Muscle layer of colon (tissue), 2 donors: Measurements from ENCODE around the gene TBC1D7.
"Not testable (repeated sequence)": the region's sequence is repeated elsewhere in the genome, so short reads cannot be mapped to it uniquely, and the experiment has no call there.

Experiments
- H3K27ac ChIP-seq: one replicate; pipeline ENCODE4 v1.7.0; 2013; ENCODE audit warnings: low read depth, mild to moderate bottlenecking, low read length, moderate library complexity
- H3K27me3 ChIP-seq, 2 donors: one replicate each; pipeline ENCODE4 v1.7.0; 2013; ENCODE audit warnings: low read length in 2 of 2, mild to moderate bottlenecking in 2 of 2; ENCODE audit not compliant: insufficient read depth in 2 of 2, control insufficient read depth in 1 of 2
- H3K36me3 ChIP-seq: one replicate; pipeline ENCODE4 v1.7.0; 2013; ENCODE audit warnings: mild to moderate bottlenecking, low read length; ENCODE audit not compliant: insufficient read depth
- H3K4me1 ChIP-seq: one replicate; pipeline ENCODE4 v1.7.0; 2013; ENCODE audit warnings: mild to moderate bottlenecking, low read length; ENCODE audit not compliant: insufficient read depth
- H3K4me3 ChIP-seq, 2 donors: one replicate each; pipeline ENCODE4 v1.7.0; 2013; ENCODE audit warnings: low read length in 2 of 2, low read depth in 1 of 2, mild to moderate bottlenecking in 1 of 2, moderate library complexity in 1 of 2
- H3K9ac ChIP-seq: one replicate; pipeline ENCODE4 v1.7.0; 2013; ENCODE audit warnings: low read length
- H3K9me3 ChIP-seq: one replicate; pipeline ENCODE4 v1.7.0; 2013; ENCODE audit warnings: mild to moderate bottlenecking, low read length
- donor health status: abdominal sarcoma.
- donor health status: Adenocarcinoma of cecum.

The TBC1D7 gene

DNA sequence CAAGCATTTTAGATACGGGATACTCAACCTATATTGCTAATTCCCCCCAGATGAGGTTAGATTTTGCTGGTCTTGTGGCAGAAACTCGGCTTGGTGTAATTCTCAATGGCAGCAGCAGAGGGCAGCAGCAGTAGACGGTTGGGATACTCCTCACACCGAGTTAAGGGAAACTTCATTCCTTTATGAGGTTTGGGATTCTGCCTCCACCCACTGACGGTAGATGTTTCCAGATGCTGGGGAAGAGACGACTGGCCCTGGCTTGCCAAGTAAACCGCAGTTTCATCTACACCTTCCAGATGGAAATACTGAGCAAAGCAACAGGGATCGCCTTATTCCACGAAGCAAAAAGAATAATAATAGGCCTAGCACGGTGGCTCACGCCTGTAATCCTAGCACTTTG is 8.2 kb upstream of the TBC1D7 start:
- Histone ChIP-seq H3K4me3 (no peak overlapping the region), H3K4me1 (no peaks in the 10 kb centered on the region), H3K9me3 (no peaks in the 10 kb centered on the region), H3K36me3 (no peaks in the 10 kb centered on the region), H3K27me3 (no peaks in the 10 kb centered on the region), H3K27ac (no peak overlapping the region), H3K9ac (no peak overlapping the region)

DNA sequence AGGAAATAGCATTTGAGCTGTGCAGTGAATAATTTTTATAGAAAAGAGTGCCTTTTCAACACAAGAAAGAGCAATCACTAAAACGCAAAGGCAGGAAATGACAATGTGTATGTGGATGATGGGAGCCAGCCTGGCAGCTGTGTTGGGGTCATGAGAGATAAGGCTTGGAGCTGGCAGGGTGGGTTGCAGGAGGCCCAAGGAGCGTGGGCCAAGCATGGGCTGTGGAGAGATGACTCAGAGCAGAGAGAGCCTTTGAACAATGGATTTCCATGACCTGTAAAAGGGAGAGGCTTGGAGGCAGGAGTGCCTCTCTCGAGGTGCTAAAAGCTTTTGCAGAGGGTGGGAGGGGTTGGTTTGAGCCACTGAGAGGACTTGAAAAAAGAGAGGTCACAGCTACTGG is 6.6 kb upstream of the TBC1D7 start:
- Histone ChIP-seq H3K4me3 (no peak overlapping the region), H3K27ac (no peak overlapping the region), H3K9me3 (no peaks in the 10 kb centered on the region), H3K27me3 (no peaks in the 10 kb centered on the region), H3K4me1 (no peaks in the 10 kb centered on the region), H3K9ac (no peak overlapping the region), H3K36me3 (no peaks in the 10 kb centered on the region)

GRCh38 chr6:13332349-13332706 is 4.0 kb upstream of the TBC1D7 start:
- Histone ChIP-seq H3K4me1 (peaks cover 11% of the 10 kb centered on the region), H3K27ac (no peak overlapping the region), H3K27me3 (no peaks in the 10 kb centered on the region), H3K36me3 (no peaks in the 10 kb centered on the region), H3K9me3 (no peaks in the 10 kb centered on the region), H3K4me3 (no peak overlapping the region), H3K9ac (no peak overlapping the region)

- no peak overlapping the region for H3K4me3 ChIP-seq
- no peaks in the 10 kb centered on the region for H3K27me3 ChIP-seq
- H3K4me1 ChIP-seq, result peaks cover 15% of the 10 kb centered on the region
- no peaks in the 10 kb centered on the region for H3K9me3 ChIP-seq
- no peak overlapping the region for H3K9ac ChIP-seq
- no peaks in the 10 kb centered on the region for H3K36me3 ChIP-seq
- no peak overlapping the region for H3K27ac ChIP-seq
Measured at GRCh38 chr6:13331516-13332348, 3.4 kb upstream of the TBC1D7 start.

DNA sequence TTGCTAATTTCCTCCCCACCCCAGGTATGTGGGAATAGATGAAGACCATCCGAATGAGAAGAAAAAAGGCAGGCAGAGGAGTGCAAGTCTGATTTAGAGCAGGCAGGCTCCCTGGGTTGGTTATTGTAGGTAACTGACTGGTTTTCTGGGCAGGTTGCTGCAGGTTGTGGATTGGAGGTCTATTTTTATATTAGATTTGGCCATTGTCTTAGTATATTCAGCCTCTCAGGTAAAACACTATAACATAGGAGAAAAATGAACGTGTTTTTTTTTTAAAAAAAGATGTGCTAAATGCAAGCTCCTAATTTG is 492 bp upstream of the TBC1D7 start:
- H3K27ac ChIP-seq, result peak overlapping the region; percentile 74
- H3K27me3 ChIP-seq, result no peaks in the 10 kb centered on the region
- peak overlapping the region; percentile 46 for H3K9ac ChIP-seq
- peak overlapping the region; percentile 69 to 86 for H3K4me3 ChIP-seq
- peaks cover 3% of the 10 kb centered on the region for H3K36me3 ChIP-seq
- peaks cover 16% of the 10 kb centered on the region for H3K4me1 ChIP-seq
- H3K9me3 ChIP-seq, result no peaks in the 10 kb centered on the region

- peaks cover 16% of the 10 kb centered on the region for H3K4me1 ChIP-seq
- H3K27me3 ChIP-seq, result no peaks in the 10 kb centered on the region
- peak overlapping the region; percentile 74 for H3K27ac ChIP-seq
- H3K9ac ChIP-seq, result peak overlapping the region; percentile 47
- H3K9me3 ChIP-seq, result no peaks in the 10 kb centered on the region
- peak overlapping the region; percentile 72 to 86 for H3K4me3 ChIP-seq
- peaks cover 9% of the 10 kb centered on the region for H3K36me3 ChIP-seq
Measured at GRCh38 chr6:13327691-13328075, 654 bp downstream of the TBC1D7 start.

GRCh38 chr6:13326031-13326586 is 2.2 kb downstream of the TBC1D7 start:
- Histone ChIP-seq H3K36me3 (peaks cover 13% of the 10 kb centered on the region), H3K4me1 (peaks cover 16% of the 10 kb centered on the region)
- H3K9me3 ChIP-seq, H3K27me3 ChIP-seq, H3K9ac ChIP-seq, H3K27ac ChIP-seq, H3K4me3 ChIP-seq: not testable (repeated sequence)

GRCh38 chr6:13319891-13320564 is 8.3 kb downstream of the TBC1D7 start:
- Histone ChIP-seq H3K4me3 (no peak overlapping the region), H3K4me1 (no peaks in the 10 kb centered on the region), H3K9ac (no peak overlapping the region), H3K27me3 (no peaks in the 10 kb centered on the region), H3K27ac (no peak overlapping the region), H3K9me3 (no peaks in the 10 kb centered on the region), H3K36me3 (peaks cover 49% of the 10 kb centered on the region)

DNA sequence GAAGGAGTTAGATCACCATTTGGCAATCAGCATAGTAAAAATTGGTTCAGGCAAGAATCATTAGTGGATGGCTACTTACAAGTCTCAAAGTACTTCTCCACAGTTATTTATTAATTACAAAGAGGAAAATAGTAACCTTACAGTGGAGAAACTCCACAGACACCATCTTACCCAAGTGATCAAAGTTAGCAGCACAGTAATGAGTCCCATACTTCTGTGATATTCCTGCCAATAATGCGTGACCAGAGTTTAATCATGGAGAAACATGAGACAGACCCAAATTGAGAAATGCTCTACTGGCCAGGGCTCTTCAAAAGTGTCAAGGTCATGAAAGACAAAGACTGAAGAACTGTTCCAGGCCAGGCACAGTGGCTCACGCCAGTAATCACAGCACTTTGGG is 9.5 kb downstream of the TBC1D7 start:
- no peaks in the 10 kb centered on the region for H3K4me1 ChIP-seq
- no peak overlapping the region for H3K4me3 ChIP-seq
- H3K27ac ChIP-seq, result no peak overlapping the region
- H3K9me3 ChIP-seq, result no peaks in the 10 kb centered on the region
- H3K27me3 ChIP-seq, result no peaks in the 10 kb centered on the region
- H3K36me3 ChIP-seq, result peaks cover 49% of the 10 kb centered on the region
- no peak overlapping the region for H3K9ac ChIP-seq

DNA sequence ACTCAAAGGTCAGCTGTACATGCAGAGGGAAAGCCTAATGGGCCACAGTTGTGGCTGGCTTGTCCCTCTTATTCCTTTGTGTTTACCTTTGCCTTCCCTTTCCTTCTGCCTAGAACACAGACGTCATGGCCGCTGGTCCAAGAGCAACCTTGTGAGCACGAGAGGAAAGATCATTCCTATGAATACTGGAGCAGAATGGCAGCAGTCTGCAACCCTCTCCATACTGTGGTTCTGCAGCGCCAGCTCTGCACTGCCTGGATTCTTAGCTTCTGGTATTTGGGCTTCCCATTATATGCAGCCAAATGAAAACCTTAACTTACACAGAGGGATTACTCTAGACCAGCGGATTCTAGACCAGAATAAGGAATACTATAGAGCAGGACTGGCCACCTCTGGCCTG is 12.4 kb downstream of the TBC1D7 start:
- no peaks in the 10 kb centered on the region for H3K27me3 ChIP-seq
- no peak overlapping the region for H3K4me3 ChIP-seq
- H3K4me1 ChIP-seq, result no peaks in the 10 kb centered on the region
- no peaks in the 10 kb centered on the region for H3K9me3 ChIP-seq
- no peak overlapping the region for H3K9ac ChIP-seq
- peaks cover 42% of the 10 kb centered on the region for H3K36me3 ChIP-seq
- no peak overlapping the region for H3K27ac ChIP-seq

DNA sequence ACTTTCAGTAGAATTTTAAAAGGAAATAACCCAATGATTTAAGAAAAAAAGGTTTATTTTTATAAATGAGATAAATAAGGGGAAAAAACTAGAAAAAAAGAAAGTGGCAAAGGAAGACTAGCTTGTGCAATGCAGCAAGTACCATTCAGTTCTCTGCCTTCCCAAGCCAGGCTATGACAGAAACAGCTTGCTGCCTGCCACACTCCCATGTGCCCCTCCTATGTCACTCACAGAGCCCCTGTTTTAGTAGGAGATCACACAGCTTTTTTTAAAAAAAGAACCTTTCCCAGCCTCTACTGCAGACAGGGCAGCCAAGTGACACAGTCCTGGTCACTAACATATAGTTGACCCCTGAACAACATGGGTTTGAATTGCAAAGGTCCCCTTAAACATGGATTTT is 13.5 kb downstream of the TBC1D7 start:
- Histone ChIP-seq H3K36me3 (peaks cover 33% of the 10 kb centered on the region), H3K27me3 (no peaks in the 10 kb centered on the region), H3K27ac (no peak overlapping the region), H3K4me3 (no peak overlapping the region), H3K9ac (no peak overlapping the region), H3K4me1 (no peaks in the 10 kb centered on the region), H3K9me3 (no peaks in the 10 kb centered on the region)

DNA sequence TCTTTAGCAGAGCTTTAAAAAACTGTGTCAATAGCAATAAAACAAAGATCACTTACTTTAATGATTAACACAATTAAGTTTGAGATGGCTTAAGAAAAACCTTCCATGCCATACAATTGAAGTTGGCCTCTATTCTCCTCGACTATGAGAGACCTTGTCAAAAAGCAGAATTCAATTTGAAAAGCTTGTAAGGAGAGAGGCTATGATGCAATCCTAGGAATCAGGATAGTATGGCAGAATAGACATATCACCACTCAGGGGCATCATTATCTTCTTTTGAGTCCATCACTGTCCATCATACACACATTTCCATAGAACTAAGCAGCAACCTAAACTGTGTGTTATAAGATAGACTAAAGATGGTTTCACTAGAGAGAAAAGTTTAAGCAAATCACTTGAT is 17.2 kb downstream of the TBC1D7 start:
- no peaks in the 10 kb centered on the region for H3K27me3 ChIP-seq
- no peaks in the 10 kb centered on the region for H3K9me3 ChIP-seq
- H3K9ac ChIP-seq, result no peak overlapping the region
- no peaks in the 10 kb centered on the region for H3K4me1 ChIP-seq
- no peak overlapping the region for H3K27ac ChIP-seq
- H3K36me3 ChIP-seq, result peaks cover 19% of the 10 kb centered on the region
- no peak overlapping the region for H3K4me3 ChIP-seq
